PFSK-1 (cell line): ENCODE measurements around the gene USP14.

Source experiments
- FOXP2 ChIP-seq: optimal IDR thresholded peaks from 2 replicates; pipeline ENCODE3; 2011; ENCODE audit warnings: borderline replicate concordance, control low read depth, inconsistent platforms; ENCODE audit not compliant: insufficient read depth; ENCODE audit errors: extremely low read length, extremely low read depth
- POLR2AphosphoS5 ChIP-seq: IDR thresholded peaks from 2 replicates; pipeline ENCODE4 v1.6.1; 2012; ENCODE audit warnings: low read depth, mild to moderate bottlenecking, control low read depth, low read length, moderate library complexity
- REST ChIP-seq, 2 experiments: IDR thresholded peaks; 2 replicates each; pipeline versions ENCODE4 v1.6.1 to v1.8.0; 2011 to 2012; ENCODE audit warnings: low read depth in 2 of 2, low read length in 2 of 2, control low read depth in 1 of 2, inconsistent platforms in 1 of 2, mild to moderate bottlenecking in 1 of 2, moderate library complexity in 1 of 2; ENCODE audit not compliant: insufficient read depth in 1 of 2
- SIN3A ChIP-seq: IDR thresholded peaks from 2 replicates; pipeline ENCODE4 v1.6.1; 2012; ENCODE audit warnings: mild to moderate bottlenecking, low read length, moderate library complexity, borderline replicate concordance; ENCODE audit not compliant: insufficient read depth
- TAF1 ChIP-seq: IDR thresholded peaks from 2 replicates; pipeline ENCODE4 v1.6.1; 2012; ENCODE audit warnings: low read length, control low read depth, borderline replicate concordance; ENCODE audit not compliant: insufficient read depth

Gene USP14

GRCh38 chr18:159037-159652 is 788 bp downstream of the USP14 start:
- no peak for TF ChIP-seq FOXP2
- no peak for TF ChIP-seq POLR2AphosphoS5
- no peak for TF ChIP-seq TAF1
- no peak for TF ChIP-seq SIN3A
- no peak for TF ChIP-seq REST (IDR thresholded peaks at IDR 0.05; ENCODE audit: insufficient read depth in 1 of 2, low read depth in 2 of 2, low read length in 2 of 2)

GRCh38 chr18:159933-160332 is 1.6 kb downstream of the USP14 start:
- TF ChIP-seq REST (IDR thresholded peaks at IDR 0.05; ENCODE audit: insufficient read depth in 1 of 2, low read depth in 2 of 2, low read length in 2 of 2): no peak
- TF ChIP-seq SIN3A: no peak
- no peak for TF ChIP-seq POLR2AphosphoS5
- TF ChIP-seq TAF1: no peak
- TF ChIP-seq FOXP2: no peak

- no peak for TF ChIP-seq POLR2AphosphoS5
Measured at GRCh38 chr18:160831-161570, 2.6 kb downstream of the USP14 start.

- TF ChIP-seq REST (IDR thresholded peaks at IDR 0.05; ENCODE audit: insufficient read depth in 1 of 2, low read depth in 2 of 2, low read length in 2 of 2): no peak
- no peak for TF ChIP-seq TAF1
- TF ChIP-seq SIN3A: no peak
- no peak for TF ChIP-seq POLR2AphosphoS5
- TF ChIP-seq FOXP2: no peak
Measured at GRCh38 chr18:172361-172760, 14.0 kb downstream of the USP14 start.

- TF ChIP-seq FOXP2 (no peak), TAF1 (no peak), POLR2AphosphoS5 (no peak), REST (IDR thresholded peaks at IDR 0.05; ENCODE audit: insufficient read depth in 1 of 2, low read depth in 2 of 2, low read length in 2 of 2) (no peak), SIN3A (no peak)
Measured at GRCh38 chr18:179499-179898, 21.1 kb downstream of the USP14 start.
